C4-2B (cell line): ENCODE data around the gene XPNPEP1.
A peak's percentile ranks its signal among the peaks of the same experiment; 100 is the strongest.

Source experiments
- H3K27ac ChIP-seq: fragments of 450-650 bp; 2 replicates; pipeline ENCODE4 v1.5.1; 2017
- ZFX ChIP-seq: fragments of 450-650 bp; IDR thresholded peaks from 2 replicates; pipeline ENCODE4 v1.6.1; 2017
- TF ChIP-seq, protein P1 (sequence below): fragments of 450-650 bp; conservative IDR thresholded peaks from 2 replicates; pipeline ENCODE4 v1.5.1; 2017; ENCODE audit warnings: mild to moderate bottlenecking

XPNPEP1 gene

DNA sequence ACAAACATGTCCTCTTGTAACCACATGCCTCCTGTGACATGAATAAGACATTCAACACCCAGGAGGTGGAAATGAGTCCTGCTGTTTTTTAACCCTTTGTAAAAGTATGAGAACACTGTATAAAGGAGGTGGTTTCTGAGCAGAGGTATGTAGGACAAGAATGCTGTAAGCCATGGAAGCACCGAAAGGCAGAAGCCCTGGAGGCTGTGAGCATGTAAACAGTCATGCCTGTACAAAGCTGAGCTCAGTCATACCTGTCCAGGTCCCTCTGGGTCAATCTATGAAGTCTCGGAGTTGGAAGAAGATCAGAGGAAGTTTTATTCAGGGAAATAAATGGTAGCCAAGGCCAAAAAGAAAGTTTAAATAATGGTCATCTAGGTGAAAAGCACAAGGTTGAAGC, 34.7 kb upstream of the XPNPEP1 start:
- no peak overlapping the region for H3K27ac ChIP-seq
- TF ChIP-seq ZFX = no peak
- TF ChIP-seq, protein P1, sequence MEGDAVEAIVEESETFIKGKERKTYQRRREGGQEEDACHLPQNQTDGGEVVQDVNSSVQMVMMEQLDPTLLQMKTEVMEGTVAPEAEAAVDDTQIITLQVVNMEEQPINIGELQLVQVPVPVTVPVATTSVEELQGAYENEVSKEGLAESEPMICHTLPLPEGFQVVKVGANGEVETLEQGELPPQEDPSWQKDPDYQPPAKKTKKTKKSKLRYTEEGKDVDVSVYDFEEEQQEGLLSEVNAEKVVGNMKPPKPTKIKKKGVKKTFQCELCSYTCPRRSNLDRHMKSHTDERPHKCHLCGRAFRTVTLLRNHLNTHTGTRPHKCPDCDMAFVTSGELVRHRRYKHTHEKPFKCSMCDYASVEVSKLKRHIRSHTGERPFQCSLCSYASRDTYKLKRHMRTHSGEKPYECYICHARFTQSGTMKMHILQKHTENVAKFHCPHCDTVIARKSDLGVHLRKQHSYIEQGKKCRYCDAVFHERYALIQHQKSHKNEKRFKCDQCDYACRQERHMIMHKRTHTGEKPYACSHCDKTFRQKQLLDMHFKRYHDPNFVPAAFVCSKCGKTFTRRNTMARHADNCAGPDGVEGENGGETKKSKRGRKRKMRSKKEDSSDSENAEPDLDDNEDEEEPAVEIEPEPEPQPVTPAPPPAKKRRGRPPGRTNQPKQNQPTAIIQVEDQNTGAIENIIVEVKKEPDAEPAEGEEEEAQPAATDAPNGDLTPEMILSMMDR = no peak

DNA sequence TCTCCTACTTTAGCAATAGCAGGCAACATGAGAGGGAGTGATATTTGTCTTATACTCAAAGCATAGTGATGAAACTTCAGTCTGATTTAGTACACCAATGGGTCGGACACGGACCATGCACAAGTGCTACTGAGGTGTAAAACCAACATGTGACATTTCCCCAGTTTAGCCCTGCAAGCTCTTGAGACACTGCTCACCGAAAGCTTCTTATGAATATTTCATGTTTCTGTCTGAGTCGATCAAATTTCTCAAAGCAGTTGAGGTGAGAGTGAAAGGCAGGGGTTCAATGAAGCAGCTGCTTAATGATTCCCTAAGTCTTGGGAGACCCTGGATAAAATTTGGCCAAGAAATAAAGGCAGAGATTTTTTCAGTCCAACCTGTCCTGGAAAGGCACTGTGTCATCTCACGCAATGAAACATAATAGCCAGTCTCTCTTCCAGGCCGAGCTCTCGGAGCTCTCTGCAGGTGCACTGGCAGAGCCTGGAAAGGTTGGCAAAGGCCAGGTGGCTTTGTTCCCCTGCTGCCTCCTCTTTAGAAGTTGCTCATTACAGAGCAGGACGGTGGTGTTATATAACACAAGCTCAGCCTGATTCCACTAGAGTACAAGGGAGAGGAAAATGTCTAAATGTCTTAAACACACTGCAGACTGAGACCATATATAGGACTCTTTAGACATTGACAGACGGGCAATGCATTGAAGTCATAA, 33.9 kb upstream of the XPNPEP1 start:
- H3K27ac ChIP-seq = no peak overlapping the region
- no peak for TF ChIP-seq ZFX
- TF ChIP-seq, protein P1 = no peak

DNA sequence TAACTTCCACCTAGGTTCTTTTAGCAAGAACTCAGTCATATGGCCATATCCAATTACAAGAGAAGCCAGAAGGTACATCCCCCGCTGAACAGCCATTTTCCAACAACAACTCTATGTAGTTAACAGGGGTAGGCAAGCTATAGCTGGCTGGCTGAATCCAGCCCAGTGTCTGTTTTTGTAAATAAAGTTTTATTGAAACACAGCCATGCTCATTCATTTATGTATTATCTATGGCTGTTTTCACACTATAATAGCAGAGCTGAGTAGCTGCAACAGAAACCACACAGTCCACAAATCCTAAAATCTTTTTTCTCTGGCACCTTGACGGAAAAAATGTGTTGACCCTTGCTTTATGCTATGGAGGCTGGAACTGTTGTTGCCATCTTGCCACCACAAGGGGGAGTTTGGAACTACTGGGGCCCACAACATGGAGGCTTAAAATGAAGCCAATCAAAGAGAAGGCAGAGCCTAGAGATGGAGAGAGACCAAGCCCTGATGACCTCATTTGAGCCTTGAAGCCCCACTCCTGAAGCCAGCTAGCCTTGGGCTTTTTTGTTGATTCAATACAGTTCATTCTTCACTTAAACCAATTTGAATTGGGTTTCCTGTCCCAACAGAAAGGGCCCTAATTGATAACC, 33.3 kb upstream of the XPNPEP1 start:
- no peak overlapping the region for H3K27ac ChIP-seq
- no peak for TF ChIP-seq ZFX
- TF ChIP-seq, protein P1 = peak; percentile 81

DNA sequence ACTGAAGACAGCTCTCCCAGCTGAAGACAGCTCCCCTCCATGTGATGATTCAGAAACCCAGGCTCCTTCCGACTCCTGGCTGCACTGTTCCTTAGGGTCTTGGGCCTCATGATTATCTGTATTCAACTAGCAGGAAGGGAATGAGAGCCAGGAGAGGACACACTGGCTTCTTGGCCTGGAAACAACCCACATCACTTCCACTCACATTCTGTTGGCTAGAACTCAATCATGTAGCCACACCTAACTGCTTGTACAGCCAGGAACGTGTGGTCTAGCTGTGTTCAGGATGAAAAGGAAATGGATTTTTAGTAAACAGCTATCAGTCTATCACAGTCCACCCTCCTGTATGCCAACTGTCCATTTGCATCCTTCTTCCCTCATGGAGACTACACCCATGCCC, 30.5 kb upstream of the XPNPEP1 start:
- TF ChIP-seq, protein P1 = no peak
- TF ChIP-seq ZFX = no peak

DNA sequence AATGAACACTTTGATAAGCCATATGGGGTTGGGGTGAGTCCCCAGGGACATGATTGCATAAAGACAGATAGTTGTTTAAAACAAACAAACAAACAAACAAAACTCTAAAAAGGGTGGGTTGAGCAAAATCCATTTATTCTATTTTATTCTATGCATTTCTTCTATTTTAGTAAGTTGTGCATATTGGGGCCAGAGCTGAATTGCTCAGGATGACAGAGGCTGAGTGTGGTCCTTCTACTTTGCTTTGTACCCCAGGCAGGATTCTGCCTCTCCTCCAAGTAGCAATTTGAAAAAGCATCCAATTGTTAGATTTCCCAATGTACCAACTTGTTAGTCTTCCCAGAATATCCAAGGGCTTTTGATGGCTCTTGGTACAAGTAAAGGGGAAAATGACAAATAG, 29.2 kb upstream of the XPNPEP1 start:
- TF ChIP-seq, protein P1 = no peak
- TF ChIP-seq ZFX = no peak
- no peak overlapping the region for H3K27ac ChIP-seq

More for the DNA sequence above, 30.5 kb upstream of the XPNPEP1 start:
- no peak overlapping the region for H3K27ac ChIP-seq

DNA sequence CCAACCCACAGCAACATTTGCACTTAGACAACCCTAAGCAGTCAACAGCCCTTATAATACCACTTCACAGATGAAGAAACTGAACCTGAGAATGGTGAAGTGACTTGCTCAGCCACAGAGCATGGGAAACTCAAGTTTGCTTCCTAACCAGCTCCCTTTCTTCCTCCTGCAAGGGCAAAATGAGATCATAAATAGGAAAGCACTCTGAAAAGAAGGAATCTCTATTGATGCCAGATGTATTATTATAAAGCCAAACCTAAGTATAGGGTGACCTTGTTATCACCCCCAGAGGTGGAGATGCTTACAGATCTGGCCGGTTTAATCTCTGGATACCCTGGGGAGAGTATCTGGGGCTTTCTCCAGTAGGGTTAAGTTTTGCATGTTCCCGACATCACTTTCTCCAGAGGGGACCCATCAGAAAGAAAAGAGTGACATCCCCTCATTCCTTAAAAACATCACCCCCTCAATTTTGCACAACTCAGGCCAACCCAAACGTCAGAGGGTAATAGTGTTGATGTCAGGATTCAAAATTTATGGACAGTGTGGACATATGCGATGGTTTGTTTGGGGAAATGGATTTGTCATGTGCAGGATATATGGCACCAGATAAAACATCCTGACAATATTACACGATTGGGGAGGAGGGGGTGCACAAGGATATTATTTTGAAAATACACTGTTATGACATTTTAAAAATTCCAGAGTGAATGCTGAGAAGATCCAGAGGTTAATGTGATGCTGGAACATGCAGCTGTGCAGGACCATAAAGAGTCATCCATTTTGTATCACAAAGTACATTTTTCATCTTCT, 24.0 kb upstream of the XPNPEP1 start:
- H3K27ac ChIP-seq = no peak overlapping the region
- no peak for TF ChIP-seq ZFX
- TF ChIP-seq, protein P1 = no peak

DNA sequence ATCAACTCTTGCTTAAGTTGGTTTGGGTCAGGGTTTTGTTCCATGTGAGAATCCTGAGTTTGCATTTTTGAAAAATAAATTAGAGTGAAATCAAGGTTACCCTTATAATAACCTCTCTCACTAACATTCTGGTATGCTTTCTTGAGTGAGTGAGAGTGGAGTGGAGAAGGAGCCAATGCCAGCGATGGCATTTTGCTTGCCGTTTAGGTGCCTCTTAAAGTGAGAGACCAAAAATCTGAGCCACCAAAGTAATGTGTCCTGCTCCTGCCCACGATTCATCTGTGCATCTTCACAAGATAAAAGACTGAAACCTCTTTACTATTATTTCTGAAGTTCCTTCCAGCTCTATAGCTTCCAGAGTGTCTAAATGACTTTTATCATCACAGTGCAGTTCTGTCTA, 23.4 kb upstream of the XPNPEP1 start:
- H3K27ac ChIP-seq = no peak overlapping the region
- TF ChIP-seq ZFX = no peak
- TF ChIP-seq, protein P1 = no peak
